Stimulated activated naive B cell treated with anti-CD40 and anti-IgM and Interleukin-4, amounts not matched to agents 10 μg/mL and 1 μg/mL and 100 μg/mL, for 72 hours (primary cell): ENCODE data around the gene GNG4.
"Not testable (repeated sequence)": the region's sequence is repeated elsewhere in the genome, so short reads cannot be mapped to it uniquely, and the experiment has no call there.

Experiments used
- ATAC-seq, 2 donors: fragments of 150-1000 bp; cut with Tn5 transposase; replicated peaks; 2 replicates each; pipeline ENCODE4 v1.10.0; 2021; ENCODE audit warnings: moderate library complexity in 1 of 2
- DNase-seq: peaks from one replicate; pipeline ENCODE4 v3.0.0; 2021
- H3K27ac Mint-ChIP-seq: one replicate; pipeline ENCODE4 v1.8.0; 2022; ENCODE audit warnings: mild to moderate bottlenecking, mixed read lengths
- H3K27me3 Mint-ChIP-seq, 2 donors: one replicate each; pipeline ENCODE4 v1.8.0; 2022; ENCODE audit warnings: mixed read lengths in 2 of 2
- H3K36me3 Mint-ChIP-seq, 2 donors: one replicate each; pipeline ENCODE4 v1.8.0; 2022; ENCODE audit warnings: mixed read lengths in 2 of 2, mild to moderate bottlenecking in 1 of 2
- H3K4me1 Mint-ChIP-seq, 2 donors: one replicate each; pipeline ENCODE4 v1.8.0; 2022; ENCODE audit warnings: mixed read lengths in 2 of 2, mild to moderate bottlenecking in 1 of 2
- H3K4me3 Mint-ChIP-seq, 2 donors: one replicate each; pipeline ENCODE4 v1.8.0; 2022; ENCODE audit warnings: mild to moderate bottlenecking in 2 of 2, mixed read lengths in 2 of 2, moderate library complexity in 1 of 2
- H3K9me3 Mint-ChIP-seq, 2 donors: one replicate each; pipeline ENCODE4 v1.8.0; 2022; ENCODE audit warnings: mixed read lengths in 2 of 2, mild to moderate bottlenecking in 1 of 2

GNG4 gene

GRCh38 chr1:235542845-235543244 lies 106.7 kb downstream of the GNG4 start:
- H3K36me3 Mint-ChIP-seq, H3K27ac Mint-ChIP-seq, H3K4me3 Mint-ChIP-seq, ATAC-seq, H3K4me1 Mint-ChIP-seq, DNase-seq, H3K9me3 Mint-ChIP-seq: not testable (repeated sequence)
- peaks cover 4 to 13% of the 10 kb centered on the region in 2 donors for H3K27me3 Mint-ChIP-seq

GRCh38 chr1:235533476-235534168 lies 116.0 kb downstream of the GNG4 start:
- ATAC-seq: no peak
- H3K9me3 Mint-ChIP-seq: no peaks in the 10 kb centered on the region

GRCh38 chr1:235532360-235532759 lies 117.2 kb downstream of the GNG4 start:
- Mint-ChIP-seq H3K9me3 (no peaks in the 10 kb centered on the region), H3K36me3 (no peaks in the 10 kb centered on the region), H3K27me3 (peaks cover 4 to 7% of the 10 kb centered on the region in 2 donors), H3K4me3 (no peak overlapping the region), H3K27ac (no peak overlapping the region), H3K4me1 (no peaks in the 10 kb centered on the region)
- DNase-seq: no peak
- ATAC-seq: no peak

More at GRCh38 chr1:235533476-235534168, 116.0 kb downstream of the GNG4 start:
- Mint-ChIP-seq H3K36me3 (no peaks in the 10 kb centered on the region), H3K27ac (no peak overlapping the region), H3K4me1 (no peaks in the 10 kb centered on the region), H3K27me3 (peaks cover 4 to 7% of the 10 kb centered on the region in 2 donors), H3K4me3 (no peak overlapping the region)
- no peak for DNase-seq

- H3K4me3 Mint-ChIP-seq: no peak overlapping the region
- H3K9me3 Mint-ChIP-seq: no peaks in the 10 kb centered on the region
- no peaks in the 10 kb centered on the region for H3K4me1 Mint-ChIP-seq
- H3K27me3 Mint-ChIP-seq: no peaks in the 10 kb centered on the region
- no peaks in the 10 kb centered on the region for H3K36me3 Mint-ChIP-seq
- DNase-seq: no peak
- H3K27ac Mint-ChIP-seq: no peak overlapping the region
- no peak for ATAC-seq
Observed at GRCh38 chr1:235527196-235527814, 122.3 kb downstream of the GNG4 start.

GRCh38 chr1:235525314-235525713 lies 124.3 kb downstream of the GNG4 start:
- no peak for ATAC-seq
- Mint-ChIP-seq H3K4me3 (no peak overlapping the region), H3K4me1 (no peaks in the 10 kb centered on the region), H3K27me3 (no peaks in the 10 kb centered on the region), H3K9me3 (no peaks in the 10 kb centered on the region), H3K36me3 (no peaks in the 10 kb centered on the region), H3K27ac (no peak overlapping the region)
- DNase-seq: no peak

- Mint-ChIP-seq H3K27ac (no peak overlapping the region), H3K4me1 (peaks cover 2 to 7% of the 10 kb centered on the region in 2 donors), H3K27me3 (peaks cover 6 to 11% of the 10 kb centered on the region in 2 donors), H3K4me3 (no peak overlapping the region), H3K9me3 (no peaks in the 10 kb centered on the region), H3K36me3 (no peaks in the 10 kb centered on the region)
- no peak for DNase-seq
- ATAC-seq: peak; percentile 34 to 64
Observed at GRCh38 chr1:235516862-235517446, 132.6 kb downstream of the GNG4 start.

GRCh38 chr1:235515844-235516512 lies 133.6 kb downstream of the GNG4 start:
- Mint-ChIP-seq H3K9me3 (no peaks in the 10 kb centered on the region), H3K4me3 (no peak overlapping the region), H3K4me1 (peaks cover 2 to 7% of the 10 kb centered on the region in 2 donors), H3K27ac (no peak overlapping the region), H3K27me3 (peaks cover 15 to 18% of the 10 kb centered on the region in 2 donors), H3K36me3 (no peaks in the 10 kb centered on the region)
- no peak for DNase-seq
- ATAC-seq: no peak

GRCh38 chr1:235513495-235514366 lies 135.9 kb downstream of the GNG4 start:
- Mint-ChIP-seq H3K4me1 (peaks cover 2 to 7% of the 10 kb centered on the region in 2 donors), H3K9me3 (no peaks in the 10 kb centered on the region), H3K4me3 (no peak overlapping the region), H3K36me3 (no peaks in the 10 kb centered on the region), H3K27me3 (peaks cover 19 to 22% of the 10 kb centered on the region in 2 donors), H3K27ac (no peak overlapping the region)
- DNase-seq (no peak), ATAC-seq (peak; percentile 55 to 76)

GRCh38 chr1:235511470-235512240 lies 137.9 kb downstream of the GNG4 start:
- H3K4me3 Mint-ChIP-seq: no peak overlapping the region
- peaks cover 4 to 14% of the 10 kb centered on the region in 2 donors for H3K4me1 Mint-ChIP-seq
- ATAC-seq (no peak), DNase-seq (no peak)
- H3K36me3 Mint-ChIP-seq: no peaks in the 10 kb centered on the region
- H3K27me3 Mint-ChIP-seq: peaks cover 19 to 22% of the 10 kb centered on the region in 2 donors
- H3K27ac Mint-ChIP-seq: no peak overlapping the region
- H3K9me3 Mint-ChIP-seq: no peaks in the 10 kb centered on the region

GRCh38 chr1:235510823-235511222 lies 138.8 kb downstream of the GNG4 start:
- ATAC-seq (no peak), DNase-seq (no peak)
- peaks cover 19 to 22% of the 10 kb centered on the region in 2 donors for H3K27me3 Mint-ChIP-seq
- H3K9me3 Mint-ChIP-seq: no peaks in the 10 kb centered on the region
- peaks cover 4 to 18% of the 10 kb centered on the region in 2 donors for H3K4me1 Mint-ChIP-seq
- no peak overlapping the region for H3K27ac Mint-ChIP-seq
- H3K36me3 Mint-ChIP-seq: no peaks in the 10 kb centered on the region
- no peak overlapping the region for H3K4me3 Mint-ChIP-seq

GRCh38 chr1:235507623-235508022 lies 142.0 kb downstream of the GNG4 start:
- Mint-ChIP-seq H3K4me3 (no peak overlapping the region), H3K9me3 (no peaks in the 10 kb centered on the region), H3K36me3 (no peaks in the 10 kb centered on the region), H3K27ac (no peak overlapping the region), H3K27me3 (peaks cover 15 to 19% of the 10 kb centered on the region in 2 donors), H3K4me1 (peaks cover 7 to 27% of the 10 kb centered on the region in 2 donors)
- ATAC-seq (no peak), DNase-seq (no peak)

GRCh38 chr1:235504494-235505222 lies 144.9 kb downstream of the GNG4 start:
- peaks cover 2 to 3% of the 10 kb centered on the region in 2 donors for H3K36me3 Mint-ChIP-seq
- H3K27me3 Mint-ChIP-seq: no peaks in the 10 kb centered on the region
- peak overlapping the region; percentile 98 for H3K27ac Mint-ChIP-seq
- ATAC-seq: peak; percentile 80 to 85
- H3K4me3 Mint-ChIP-seq: peak overlapping the region; percentile 94 to 96
- peaks cover 13 to 40% of the 10 kb centered on the region in 2 donors for H3K4me1 Mint-ChIP-seq
- no peaks in the 10 kb centered on the region for H3K9me3 Mint-ChIP-seq
- DNase-seq: peak; percentile 98

GRCh38 chr1:235504122-235504493 lies 145.5 kb downstream of the GNG4 start, which contains the start of gene B3GALNT2:
Gene B3GALNT2, minus strand, starts transcription at chr1:235504452. Its CDS starts 200 bp downstream, at chr1:235504252.
- Mint-ChIP-seq H3K4me3 (peak within 1 kb of the TSS; percentile 96 to 97), H3K4me1 (peaks cover 13 to 40% of the 10 kb centered on the region in 2 donors), H3K27me3 (no peaks in the 10 kb centered on the region), H3K27ac (peak within 1 kb of the TSS; percentile 98), H3K9me3 (no peaks in the 10 kb centered on the region), H3K36me3 (peaks cover 2 to 6% of the 10 kb centered on the region in 2 donors)
- ATAC-seq: peak; percentile 71 to 75
- DNase-seq: no peak
